A549 (cell line): Measurements from ENCODE around the gene TMC6.

ENCODE experiments used
- BCL3 ChIP-seq: fragments of >200 bp; sonication (Bioruptor Twin); formaldehyde crosslinking; IDR thresholded peaks from 3 replicates; pipeline ENCODE4 v1.6.1; 2016
- CHD2 ChIP-seq: fragments of 150-350 bp; IDR thresholded peaks from 2 replicates; pipeline ENCODE4 v1.6.1; 2014; ENCODE audit warnings: low read length; ENCODE audit not compliant: partially characterized antibody
- CTCF ChIP-seq: fragments of >200 bp; sonication (Bioruptor Twin); formaldehyde crosslinking; IDR thresholded peaks from 3 replicates; pipeline ENCODE4 v1.5.1; 2016
- HDAC2 ChIP-seq: fragments of 200-600 bp; sonication (generic); IDR thresholded peaks from 2 replicates; pipeline ENCODE4 v1.6.1; 2016
- JUN ChIP-seq, 2 experiments: fragments of >200 bp; sonication (Bioruptor Twin); formaldehyde crosslinking; IDR thresholded peaks; 2 replicates in 1 of 2; 3 replicates in 1 of 2; pipeline ENCODE4 v1.6.1; 2016 to 2017
- KDM1A ChIP-seq: fragments of 200-600 bp; sonication (generic); IDR thresholded peaks from 2 replicates; pipeline ENCODE4 v1.6.1; 2016; ENCODE audit warnings: low read depth, mild to moderate bottlenecking
- MAX ChIP-seq: IDR thresholded peaks from 2 replicates; pipeline ENCODE4 v1.6.1; 2012
- RAD21 ChIP-seq, 2 experiments: fragments of >200 bp in 1 of 2; sonication (Bioruptor Twin) in 1 of 2; formaldehyde crosslinking in 1 of 2; IDR thresholded peaks in 1 of 2; conservative IDR thresholded peaks in 1 of 2; 2 replicates in 1 of 2; 3 replicates in 1 of 2; pipeline ENCODE4 v1.6.1; 2012 to 2018; ENCODE audit warnings: inconsistent platforms in 1 of 2
- RFX5 ChIP-seq: fragments of 450-650 bp; IDR thresholded peaks from 2 replicates; pipeline ENCODE4 v1.7.1; 2014; ENCODE audit warnings: antibody characterized with exemption, mild to moderate bottlenecking, moderate library complexity
- USF2 ChIP-seq: fragments of 450-650 bp; IDR thresholded peaks from 2 replicates; pipeline ENCODE4 v1.6.1; 2014; ENCODE audit warnings: antibody characterized with exemption

- TF ChIP-seq CTCF (no peak), MAX (no peak), RAD21 (conservative IDR thresholded peaks at IDR 0.05 in 1 of 2, IDR thresholded peaks at IDR 0.05 in 1 of 2) (no peak), JUN (IDR thresholded peaks at IDR 0.05) (no peak), HDAC2 (no peak), RFX5 (no peak), BCL3 (no peak), CHD2 (no peak), KDM1A (no peak), USF2 (no peak)
These were observed 4.8 kb upstream of the TMC6 start for GRCh38 chr17:78133179-78133951.
